ENCODE measurements around the gene UBE2F. TPM values are rescaled to one million over a fixed set of nuclear protein-coding genes. Genes with fewer than 3 reads are reported as not detected.

The UBE2F gene
- total RNA-seq, 1 donor, result 81.6 TPM

DNA sequence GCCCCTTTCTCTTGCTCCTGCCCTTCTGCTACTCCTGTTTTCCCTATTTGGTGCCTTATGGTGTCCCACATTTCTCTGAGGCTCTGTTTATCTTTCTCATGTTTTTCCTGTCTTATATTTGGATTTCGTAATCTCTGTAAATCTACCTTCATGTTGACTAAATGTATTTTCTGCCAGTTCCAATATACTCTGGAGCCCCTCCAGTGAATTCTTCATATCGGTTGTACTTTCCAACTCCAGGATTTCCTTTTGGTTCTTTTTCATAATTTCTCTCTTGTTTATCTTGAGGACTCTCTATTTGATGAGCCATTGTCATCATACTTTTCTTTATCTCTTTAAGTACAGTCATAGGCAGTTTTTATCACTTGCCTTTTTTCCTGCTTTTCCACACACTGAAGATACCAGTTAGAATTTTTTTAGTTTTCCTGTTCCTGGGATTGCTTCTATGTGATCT is 113.1 kb downstream of the UBE2F start:
- H3K4me3 ChIP-seq (ENCODE audit: low read depth, low read length), result no peak overlapping the region
- DNase-seq (ENCODE audit: low read depth), result no peak
- TF ChIP-seq, protein P1, sequence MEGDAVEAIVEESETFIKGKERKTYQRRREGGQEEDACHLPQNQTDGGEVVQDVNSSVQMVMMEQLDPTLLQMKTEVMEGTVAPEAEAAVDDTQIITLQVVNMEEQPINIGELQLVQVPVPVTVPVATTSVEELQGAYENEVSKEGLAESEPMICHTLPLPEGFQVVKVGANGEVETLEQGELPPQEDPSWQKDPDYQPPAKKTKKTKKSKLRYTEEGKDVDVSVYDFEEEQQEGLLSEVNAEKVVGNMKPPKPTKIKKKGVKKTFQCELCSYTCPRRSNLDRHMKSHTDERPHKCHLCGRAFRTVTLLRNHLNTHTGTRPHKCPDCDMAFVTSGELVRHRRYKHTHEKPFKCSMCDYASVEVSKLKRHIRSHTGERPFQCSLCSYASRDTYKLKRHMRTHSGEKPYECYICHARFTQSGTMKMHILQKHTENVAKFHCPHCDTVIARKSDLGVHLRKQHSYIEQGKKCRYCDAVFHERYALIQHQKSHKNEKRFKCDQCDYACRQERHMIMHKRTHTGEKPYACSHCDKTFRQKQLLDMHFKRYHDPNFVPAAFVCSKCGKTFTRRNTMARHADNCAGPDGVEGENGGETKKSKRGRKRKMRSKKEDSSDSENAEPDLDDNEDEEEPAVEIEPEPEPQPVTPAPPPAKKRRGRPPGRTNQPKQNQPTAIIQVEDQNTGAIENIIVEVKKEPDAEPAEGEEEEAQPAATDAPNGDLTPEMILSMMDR (IDR thresholded peaks at IDR 0.05; ENCODE audit: insufficient read depth, low read depth, low read length), result no peak

DNA sequence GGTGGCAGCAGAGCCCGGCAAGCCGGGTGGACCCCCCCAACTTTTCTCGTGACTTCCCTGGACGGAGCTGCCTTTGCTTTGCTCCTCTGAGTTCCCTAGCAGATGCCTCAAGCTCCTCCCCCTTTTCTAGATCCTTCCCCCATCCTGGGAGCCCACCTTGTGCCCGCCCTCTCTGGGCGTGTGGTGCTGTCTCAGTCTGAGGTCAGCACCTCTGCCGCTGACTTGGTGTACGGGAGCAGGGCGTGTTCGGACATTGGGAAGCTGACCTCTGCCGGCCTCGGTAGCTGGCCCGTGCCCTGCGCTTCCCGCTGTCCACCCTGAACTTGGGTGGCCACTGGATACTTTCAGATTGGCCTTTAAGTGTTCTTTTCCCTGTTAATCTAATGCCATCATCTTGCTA is 113.7 kb downstream of the UBE2F start:
- TF ChIP-seq, protein P1 (IDR thresholded peaks at IDR 0.05; ENCODE audit: insufficient read depth, low read depth, low read length), result no peak
- H3K4me3 ChIP-seq (ENCODE audit: low read depth, low read length), result no peak overlapping the region
- DNase-seq (ENCODE audit: low read depth), result no peak

DNA sequence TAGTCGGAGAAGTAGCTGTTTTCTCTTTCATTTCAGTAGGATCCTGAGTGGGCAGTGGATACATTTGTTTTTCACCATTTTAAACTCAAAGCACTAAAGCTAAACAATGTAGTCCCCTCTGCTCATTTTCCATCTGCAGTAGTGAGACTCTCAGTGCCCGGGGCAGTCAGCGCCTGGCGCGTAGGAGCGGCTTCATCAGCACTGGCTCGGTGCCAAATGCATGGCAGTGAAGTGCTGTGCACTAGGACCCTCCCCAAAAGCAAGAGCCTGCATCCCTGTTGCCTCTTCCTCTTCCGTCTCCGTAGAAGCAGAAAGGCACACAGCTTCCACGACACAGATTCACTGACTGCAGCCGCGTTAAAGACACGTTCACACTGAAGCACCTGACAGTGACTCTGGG is 114.3 kb downstream of the UBE2F start:
- no peak for DNase-seq (ENCODE audit: low read depth)
- no peak overlapping the region for H3K4me3 ChIP-seq (ENCODE audit: low read depth, low read length)
- TF ChIP-seq, protein P1 (IDR thresholded peaks at IDR 0.05; ENCODE audit: insufficient read depth, low read depth, low read length), result no peak

DNA sequence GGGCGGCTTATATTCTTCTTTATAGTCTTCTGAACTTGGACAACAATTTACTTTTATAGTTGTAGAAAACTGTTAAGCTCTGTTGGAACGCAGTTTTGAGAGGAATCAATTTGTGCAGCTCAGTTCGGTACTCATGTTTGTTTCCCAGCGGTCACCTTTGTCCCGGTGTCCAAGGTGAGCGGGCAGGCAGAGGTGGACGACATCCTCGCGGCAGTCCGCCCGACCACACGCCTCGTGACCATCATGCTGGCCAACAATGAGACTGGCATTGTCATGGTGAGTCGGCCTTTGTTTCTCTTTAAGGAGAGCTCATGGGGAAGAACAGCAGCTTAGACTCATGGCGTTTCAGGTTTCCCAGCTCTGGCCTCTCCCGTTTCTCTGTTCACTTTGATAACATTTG is 114.7 kb downstream of the UBE2F start:
- TF ChIP-seq, protein P1 (IDR thresholded peaks at IDR 0.05; ENCODE audit: insufficient read depth, low read depth, low read length), result no peak
- no peak overlapping the region for H3K4me3 ChIP-seq (ENCODE audit: low read depth, low read length)
- no peak for DNase-seq (ENCODE audit: low read depth)

DNA sequence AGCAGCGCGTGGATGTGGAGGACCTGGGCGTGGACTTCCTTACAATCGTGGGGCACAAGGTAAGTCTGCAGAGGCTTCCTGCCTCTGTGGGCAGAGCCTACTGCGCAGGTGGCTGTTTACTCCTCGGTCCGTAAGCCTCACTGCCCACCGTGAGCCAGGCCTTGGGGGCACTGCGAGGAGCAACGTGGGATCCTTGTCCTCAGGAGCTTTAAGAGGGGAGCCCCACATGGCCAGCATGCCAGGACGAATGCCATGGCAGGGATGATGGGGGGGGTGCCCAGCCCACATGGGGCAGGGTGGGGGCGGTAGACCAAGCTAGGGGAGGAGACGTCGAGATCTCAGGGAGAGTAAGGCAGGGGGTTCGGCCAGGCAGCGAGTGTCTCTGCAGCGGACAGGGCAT is 115.3 kb downstream of the UBE2F start:
- DNase-seq (ENCODE audit: low read depth), result no peak
- TF ChIP-seq, protein P1 (IDR thresholded peaks at IDR 0.05; ENCODE audit: insufficient read depth, low read depth, low read length), result no peak
- no peak overlapping the region for H3K4me3 ChIP-seq (ENCODE audit: low read depth, low read length)

DNA sequence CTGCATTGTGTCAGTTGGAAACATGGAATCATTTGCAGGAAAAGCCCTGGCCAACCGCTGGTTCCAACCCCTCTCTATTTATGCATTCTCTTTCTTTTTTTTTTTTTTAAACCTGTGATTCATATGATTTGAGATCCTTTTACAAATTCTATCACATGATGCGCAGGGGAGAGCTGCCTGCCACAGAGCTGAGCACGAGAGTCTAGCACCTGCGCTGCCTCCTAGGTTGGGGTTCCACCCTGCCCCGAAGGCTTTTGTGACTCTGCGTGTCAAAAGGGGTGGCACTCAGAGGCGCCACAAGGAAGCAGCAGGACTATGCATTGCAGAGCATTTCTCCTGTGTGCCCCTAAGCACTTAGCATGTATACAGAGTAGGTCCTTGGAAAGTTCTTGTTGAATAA is 116.0 kb downstream of the UBE2F start:
- TF ChIP-seq, protein P1 (IDR thresholded peaks at IDR 0.05; ENCODE audit: insufficient read depth, low read depth, low read length), result no peak
- no peak for DNase-seq (ENCODE audit: low read depth)
- no peak overlapping the region for H3K4me3 ChIP-seq (ENCODE audit: low read depth, low read length)

DNA sequence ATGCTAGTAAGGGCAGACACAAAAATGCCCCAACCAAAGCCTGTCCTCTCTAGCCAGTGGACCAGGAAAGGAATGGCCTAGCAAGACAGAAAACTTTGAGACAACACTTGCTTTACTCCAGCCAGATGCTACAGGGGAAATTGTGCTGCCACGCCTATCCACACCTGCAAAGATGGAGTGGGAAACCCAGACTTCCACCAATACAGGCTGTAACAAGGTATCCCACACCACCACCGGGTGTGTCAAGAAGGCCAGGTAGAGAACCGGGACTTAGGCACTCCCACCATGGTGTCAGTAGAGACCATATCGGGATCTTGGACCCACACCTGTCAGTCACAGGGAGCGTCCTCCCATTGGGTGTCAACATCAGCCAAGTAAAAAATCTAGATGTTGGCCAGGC is 117.1 kb downstream of the UBE2F start:
- DNase-seq (ENCODE audit: low read depth), result no peak
- TF ChIP-seq, protein P1 (IDR thresholded peaks at IDR 0.05; ENCODE audit: insufficient read depth, low read depth, low read length), result no peak
- H3K4me3 ChIP-seq (ENCODE audit: low read depth, low read length), result no peak overlapping the region
